PC-9 (cell line): ENCODE results near the gene GPHA2. TPM values are rescaled to one million over a fixed set of nuclear protein-coding genes. Genes with fewer than 3 reads are reported as not detected.

Experiments
- BruUV-seq: library from RNA; stranded (reverse); fragments of 400-500 nt; replicated peaks from 2 replicates; lab custom pipeline; 2021; lab: Mats Ljungman, UMichigan
- CTCF ChIA-PET: fragments of 300-600 bp; sonication (Branson Sonifier 250); formaldehyde crosslinking; loops from one replicate; lab custom pipeline; 2022; ENCODE audit warnings: antibody characterized with exemption; lab: Charles Lee
- POLR2A ChIA-PET: fragments of 300-600 bp; sonication (Branson Sonifier 250); formaldehyde crosslinking; loops from one replicate; lab custom pipeline; 2022; ENCODE audit warnings: antibody characterized with exemption; ENCODE audit not compliant: unreplicated experiment; lab: Charles Lee
- DNase-seq, 2 experiments: peaks; one replicate each; pipeline versions ENCODE4 v3.0.0 to v3.0.0-alpha.2; 2015 to 2022; ENCODE audit warnings: mixed read lengths in 1 of 2
- H2AFZ ChIP-seq: fragments of 200-600 bp; sonication (generic); 2 replicates; pipeline ENCODE4 v1.8.1; 2017; ENCODE audit warnings: antibody characterized with exemption
- H3F3A ChIP-seq: fragments of 200-600 bp; sonication (generic); 2 replicates; pipeline ENCODE4 v1.8.1; 2017; ENCODE audit warnings: antibody characterized with exemption, mild to moderate bottlenecking, low read depth; ENCODE audit not compliant: insufficient read depth
- H3K27ac ChIP-seq: fragments of 200-600 bp; sonication (generic); 2 replicates; pipeline ENCODE4 v1.6.1; 2016; ENCODE audit warnings: mixed run types
- H3K27me3 ChIP-seq: fragments of 200-600 bp; sonication (generic); 2 replicates; pipeline ENCODE4 v1.6.1; 2016; ENCODE audit warnings: low read depth, mixed run types; ENCODE audit not compliant: insufficient read depth
- H3K36me3 ChIP-seq: fragments of 200-600 bp; sonication (generic); 2 replicates; pipeline ENCODE4 v1.6.1; 2016; ENCODE audit warnings: low read depth, mixed run types
- H3K4me1 ChIP-seq: fragments of 200-600 bp; sonication (generic); replicated peaks from 2 replicates; pipeline ENCODE4 v1.6.1; 2016; ENCODE audit warnings: mixed run types; ENCODE audit not compliant: insufficient read depth
- H3K4me2 ChIP-seq: fragments of 200-600 bp; sonication (generic); 2 replicates; pipeline ENCODE4 v1.6.1; 2017; ENCODE audit warnings: mixed run types
- H3K4me3 ChIP-seq: fragments of 200-600 bp; sonication (generic); 2 replicates; pipeline ENCODE4 v1.6.1; 2016; ENCODE audit warnings: mixed run types
- H3K79me2 ChIP-seq: fragments of 200-600 bp; sonication (generic); 2 replicates; pipeline ENCODE4 v1.6.1; 2017; ENCODE audit warnings: low read depth, mixed run types
- H3K9me2 ChIP-seq: fragments of 200-600 bp; sonication (generic); 2 replicates; pipeline ENCODE4 v1.8.1; 2017; ENCODE audit warnings: mild to moderate bottlenecking; ENCODE audit not compliant: insufficient read depth
- H3K9me3 ChIP-seq: fragments of 200-600 bp; sonication (generic); 2 replicates; pipeline ENCODE4 v1.8.1; 2016; ENCODE audit warnings: low read depth; ENCODE audit not compliant: insufficient read depth
- H4K20me1 ChIP-seq: fragments of 200-600 bp; sonication (generic); 2 replicates; pipeline ENCODE4 v1.8.1; 2017; ENCODE audit not compliant: insufficient read depth
- EZH2 ChIP-seq: fragments of 200-600 bp; sonication (generic); IDR thresholded peaks from 2 replicates; pipeline ENCODE4 v1.8.0; 2017; ENCODE audit warnings: antibody characterized with exemption, low read depth
- intact Hi-C: fragments of 100-400 bp; cut with micrococcal nuclease; formaldehyde crosslinking; loops from one replicate; pipeline ENCODE4 v1.10.0; 2022; ENCODE audit not compliant: unreplicated experiment
- total RNA-seq: library from RNA; stranded (reverse); gene quantifications from 2 replicates; pipeline ENCODE4 v1.2.3, GENCODE V29; 2021
- TF ChIP-seq, protein P1 (sequence below): fragments of 200-600 bp; sonication (generic); conservative IDR thresholded peaks from 2 replicates; pipeline ENCODE4 v1.6.1; 2017; ENCODE audit warnings: mixed run types, antibody characterized with exemption, mild to moderate bottlenecking, moderate library complexity

Gene GPHA2
- total RNA-seq, 1 experiment from 2014 or later: 1.0 TPM

DNA sequence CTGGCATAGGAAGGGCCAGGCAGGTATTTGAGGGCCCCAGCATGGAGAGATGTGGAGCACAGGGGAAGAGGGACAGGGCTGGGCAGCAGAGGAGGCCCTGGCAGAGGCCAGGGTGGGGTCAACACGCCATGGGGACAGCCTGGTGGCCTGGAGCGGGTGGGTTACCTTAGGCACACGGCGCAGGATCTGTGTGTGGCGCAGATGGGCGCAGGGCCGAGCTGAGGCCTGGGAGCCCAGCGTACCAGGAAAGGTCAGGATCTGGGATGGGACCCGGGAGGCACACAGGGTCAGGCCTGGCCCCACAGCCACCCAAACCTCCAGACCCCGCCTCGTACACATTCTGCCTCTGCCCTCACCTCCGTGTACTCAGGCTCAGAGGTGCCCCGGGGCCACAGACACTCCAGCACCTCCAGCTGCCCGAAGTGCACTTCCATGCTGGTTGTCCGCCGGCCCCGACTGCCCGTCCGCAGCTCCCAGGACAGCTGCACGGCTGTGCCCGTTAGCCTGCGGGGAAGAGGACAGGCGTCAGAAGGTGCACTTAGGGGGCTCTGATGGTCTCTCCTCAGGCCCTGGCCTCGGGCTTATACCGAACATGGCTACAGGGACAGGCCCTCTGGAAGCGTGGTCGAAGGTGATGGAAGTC lies 25.1 kb downstream of the GPHA2 start:
- Histone ChIP-seq H3K4me1 (peaks cover 2% of the 10 kb centered on the region), H4K20me1 (no peaks in the 10 kb centered on the region), H3K36me3 (peaks cover 22% of the 10 kb centered on the region), H3K4me2 (no peak overlapping the region), H3K4me3 (no peak overlapping the region), H3K27ac (no peak overlapping the region), H2AFZ (no peak overlapping the region), H3K79me2 (peaks cover 8% of the 10 kb centered on the region), H3K9me3 (no peaks in the 10 kb centered on the region), H3K9me2 (no peaks in the 10 kb centered on the region), H3K27me3 (no peaks in the 10 kb centered on the region), H3F3A (no peaks in the 10 kb centered on the region)
- TF ChIP-seq EZH2: no peak
- TF ChIP-seq, protein P1, sequence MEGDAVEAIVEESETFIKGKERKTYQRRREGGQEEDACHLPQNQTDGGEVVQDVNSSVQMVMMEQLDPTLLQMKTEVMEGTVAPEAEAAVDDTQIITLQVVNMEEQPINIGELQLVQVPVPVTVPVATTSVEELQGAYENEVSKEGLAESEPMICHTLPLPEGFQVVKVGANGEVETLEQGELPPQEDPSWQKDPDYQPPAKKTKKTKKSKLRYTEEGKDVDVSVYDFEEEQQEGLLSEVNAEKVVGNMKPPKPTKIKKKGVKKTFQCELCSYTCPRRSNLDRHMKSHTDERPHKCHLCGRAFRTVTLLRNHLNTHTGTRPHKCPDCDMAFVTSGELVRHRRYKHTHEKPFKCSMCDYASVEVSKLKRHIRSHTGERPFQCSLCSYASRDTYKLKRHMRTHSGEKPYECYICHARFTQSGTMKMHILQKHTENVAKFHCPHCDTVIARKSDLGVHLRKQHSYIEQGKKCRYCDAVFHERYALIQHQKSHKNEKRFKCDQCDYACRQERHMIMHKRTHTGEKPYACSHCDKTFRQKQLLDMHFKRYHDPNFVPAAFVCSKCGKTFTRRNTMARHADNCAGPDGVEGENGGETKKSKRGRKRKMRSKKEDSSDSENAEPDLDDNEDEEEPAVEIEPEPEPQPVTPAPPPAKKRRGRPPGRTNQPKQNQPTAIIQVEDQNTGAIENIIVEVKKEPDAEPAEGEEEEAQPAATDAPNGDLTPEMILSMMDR: no peak
- no peak for DNase-seq
- intact Hi-C loops: no loop called here
- ChIA-PET CTCF (no interaction called here), POLR2A (interaction anchor here (0.9 kb wide), 1 partner anchor 239 kb away, joined by 3 read pairs; no protein-coding TSS in a partner anchor)
- BruUV-seq: no TSS peak

DNA sequence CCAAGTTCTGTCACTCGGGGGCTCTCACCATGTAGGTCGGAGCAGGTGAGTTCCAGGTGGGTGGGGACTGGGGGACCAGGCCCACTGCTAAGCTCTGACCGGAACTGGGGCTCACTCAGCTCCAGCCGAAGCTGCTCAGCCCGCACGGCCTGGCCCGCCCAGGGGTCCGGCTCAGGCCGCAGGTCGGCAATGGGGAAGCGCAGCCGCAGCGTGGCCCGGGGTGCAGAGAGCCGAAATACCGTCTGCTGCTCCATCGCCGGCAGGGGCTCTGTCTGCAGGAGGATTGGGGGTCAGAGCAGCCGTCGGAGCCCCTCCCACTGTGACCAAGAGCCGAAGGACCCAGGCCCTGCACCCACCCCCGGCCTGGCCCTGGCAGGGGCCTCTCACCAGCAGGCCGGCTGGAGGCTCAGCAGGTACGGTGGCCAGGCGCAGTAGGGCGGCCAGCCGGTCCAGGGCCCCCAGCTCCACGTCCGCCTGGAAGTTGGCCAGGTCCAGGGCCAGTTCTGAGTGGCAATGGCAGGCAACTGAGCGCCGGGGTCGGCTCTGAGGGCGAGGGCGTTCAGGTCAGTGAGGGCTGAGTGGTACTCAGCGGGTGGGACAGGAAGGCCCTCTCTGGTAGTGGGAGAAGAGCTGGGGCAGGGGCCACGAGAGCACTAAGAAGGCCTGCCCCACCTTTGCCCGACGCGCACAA lies 25.9 kb downstream of the GPHA2 start:
- no TSS peak for BruUV-seq
- DNase-seq: no peak
- CTCF ChIA-PET: no interaction called here

DNA sequence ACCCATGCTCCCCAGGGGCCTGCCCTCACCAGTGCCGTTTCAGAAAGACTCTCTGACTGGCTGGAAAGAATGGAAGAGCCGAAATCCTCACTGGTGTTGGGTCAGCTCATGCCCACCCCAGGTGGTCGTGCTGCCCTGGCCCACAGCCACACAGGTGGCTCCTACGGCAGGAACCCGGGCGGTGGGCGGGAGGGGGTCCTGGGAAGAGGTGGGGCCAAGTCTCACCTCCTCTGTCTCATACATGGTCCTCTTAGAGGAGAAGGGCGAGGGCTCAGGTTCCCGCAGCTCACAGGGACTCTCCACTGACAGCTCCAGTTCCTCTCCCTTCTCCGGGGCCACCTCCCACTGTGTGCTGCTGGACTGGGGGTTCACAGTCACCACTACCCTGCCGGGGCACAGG lies 26.9 kb downstream of the GPHA2 start:
- TF ChIP-seq, protein P1: no peak
- no peak for TF ChIP-seq EZH2
- BruUV-seq: no TSS peak
- Histone ChIP-seq H3K9me3 (no peaks in the 10 kb centered on the region), H4K20me1 (no peaks in the 10 kb centered on the region), H3K27me3 (no peaks in the 10 kb centered on the region), H3K9me2 (no peaks in the 10 kb centered on the region), H3K79me2 (no peaks in the 10 kb centered on the region), H3K4me1 (no peaks in the 10 kb centered on the region), H3K4me2 (no peak overlapping the region), H3K27ac (no peak overlapping the region), H3F3A (no peaks in the 10 kb centered on the region), H3K36me3 (peaks cover 29% of the 10 kb centered on the region), H3K4me3 (no peak overlapping the region), H2AFZ (no peak overlapping the region)
- POLR2A ChIA-PET: interaction anchor here (0.6 kb wide), 1 partner anchor 1906 kb away, joined by 6 read pairs; no protein-coding TSS in a partner anchor
- intact Hi-C loops: no loop called here
- no peak for DNase-seq
- CTCF ChIA-PET: no interaction called here

More for the DNA sequence above, 25.9 kb downstream of the GPHA2 start:
- Histone ChIP-seq H3K9me3 (no peaks in the 10 kb centered on the region), H3K4me1 (no peaks in the 10 kb centered on the region), H3F3A (no peaks in the 10 kb centered on the region), H3K9me2 (no peaks in the 10 kb centered on the region), H3K36me3 (peaks cover 29% of the 10 kb centered on the region), H4K20me1 (no peaks in the 10 kb centered on the region), H3K4me2 (no peak overlapping the region), H3K27ac (no peak overlapping the region), H2AFZ (no peak overlapping the region), H3K79me2 (0 out of 2 replicates have a peak, but pooled peaks cover under 1% of the 10 kb centered on the region), H3K4me3 (no peak overlapping the region), H3K27me3 (no peaks in the 10 kb centered on the region)
- no peak for TF ChIP-seq EZH2
- intact Hi-C loops: no loop called here
- POLR2A ChIA-PET: interaction anchor here (0.9 kb wide), 1 partner anchor 239 kb away, joined by 3 read pairs; no protein-coding TSS in a partner anchor
